Raji (cell line): ENCODE results near the gene MAN2B1.
A peak's percentile ranks its signal among the peaks of the same experiment; 100 is the strongest.

Source experiments
- POLR2A ChIP-seq: IDR thresholded peaks from 2 replicates; pipeline ENCODE4 v1.6.1; 2011; ENCODE audit warnings: low read depth, low read length, control low read depth; ENCODE audit not compliant: insufficient read depth

Gene MAN2B1

GRCh38 chr19:12669270-12670158 lies 3.0 kb upstream of the MAN2B1 start:
- TF ChIP-seq POLR2A, result peak; percentile 69

DNA sequence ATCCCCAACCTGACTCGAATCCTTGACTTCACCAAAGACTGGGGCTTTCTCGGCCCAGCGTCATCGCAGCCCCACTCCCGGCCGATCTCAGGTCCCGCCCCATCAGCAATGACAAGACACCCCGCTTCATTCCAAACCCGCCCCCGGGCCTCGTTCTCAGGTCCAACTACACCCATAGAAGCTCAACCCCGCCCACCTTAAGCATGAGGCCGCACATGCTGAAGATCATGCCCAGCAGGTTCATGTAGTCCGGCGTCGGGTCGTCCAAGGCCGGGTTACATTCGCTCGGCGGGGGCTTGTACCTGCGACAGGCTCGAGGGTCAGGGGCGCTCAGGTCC lies 2.4 kb upstream of the MAN2B1 start:
- no peak for TF ChIP-seq POLR2A

DNA sequence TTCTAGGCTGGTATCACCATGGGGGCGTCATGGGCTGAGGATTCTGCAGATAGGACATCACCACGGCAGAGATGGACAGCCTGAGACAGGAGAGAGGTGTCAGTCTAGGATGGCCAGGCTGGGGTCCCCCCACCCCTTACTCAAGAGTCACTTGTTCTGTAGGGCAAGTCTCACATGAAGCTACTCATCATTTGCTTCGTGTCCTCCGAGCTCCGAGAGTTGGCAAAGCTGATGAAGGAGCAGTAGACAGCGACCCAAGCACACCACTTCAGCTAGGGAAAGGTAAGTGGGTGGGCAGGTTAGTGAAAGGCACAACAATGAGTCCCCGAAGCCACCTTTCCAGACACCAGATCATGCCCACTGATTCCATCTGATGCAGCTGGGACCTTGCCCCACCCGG lies 1.8 kb upstream of the MAN2B1 start:
- TF ChIP-seq POLR2A, result no peak

- no peak for TF ChIP-seq POLR2A
Measured at GRCh38 chr19:12667731-12668302, 1.3 kb upstream of the MAN2B1 start.

DNA sequence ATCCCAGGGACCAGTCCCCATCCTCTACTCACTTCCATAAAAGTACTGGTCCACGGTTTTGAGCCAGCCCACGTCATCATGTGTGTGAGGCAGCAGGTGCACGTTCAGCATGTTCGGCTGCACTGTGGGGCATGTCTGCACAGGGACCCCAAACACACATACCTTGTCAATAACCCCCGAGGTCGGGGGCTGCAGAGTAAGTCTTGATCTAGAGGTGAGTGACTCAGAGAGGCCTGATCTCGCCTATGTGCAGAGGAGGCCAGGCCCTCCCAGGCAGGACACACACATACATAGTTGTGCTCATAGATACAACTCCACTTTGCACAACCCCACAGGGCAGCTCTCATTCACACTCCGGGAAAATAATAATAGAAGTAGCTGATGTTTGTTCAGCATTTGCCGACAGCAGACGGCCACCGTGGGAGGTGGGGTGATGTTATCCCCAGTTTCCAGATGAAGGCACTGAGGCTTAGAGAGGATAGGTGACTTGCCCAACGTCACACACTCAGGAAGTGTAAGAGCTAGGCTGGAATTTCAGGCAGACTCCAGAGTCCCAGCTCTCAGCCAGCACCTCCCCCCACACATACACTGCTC lies 774 bp downstream of the MAN2B1 start:
- TF ChIP-seq POLR2A, result no peak

DNA sequence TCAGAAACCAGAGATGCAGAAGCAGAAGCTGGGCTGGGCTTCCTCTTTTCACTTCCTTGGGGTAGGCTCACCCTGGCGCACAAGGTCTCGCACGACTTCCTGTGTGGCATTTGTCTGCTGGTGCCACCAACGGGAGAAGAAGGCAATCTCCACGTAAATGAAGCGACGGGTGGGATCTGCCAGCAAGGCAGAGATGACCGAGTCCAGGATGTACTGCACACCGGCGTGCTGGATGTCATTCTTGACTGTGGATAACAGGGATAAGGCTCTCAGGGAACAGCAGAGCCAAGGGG lies 1.3 kb downstream of the MAN2B1 start:
- TF ChIP-seq POLR2A, result peak; percentile 74

GRCh38 chr19:12664406-12665280 lies 1.9 kb downstream of the MAN2B1 start:
- TF ChIP-seq POLR2A, result no peak

GRCh38 chr19:12660980-12661379 lies 5.6 kb downstream of the MAN2B1 start:
- TF ChIP-seq POLR2A, result no peak

DNA sequence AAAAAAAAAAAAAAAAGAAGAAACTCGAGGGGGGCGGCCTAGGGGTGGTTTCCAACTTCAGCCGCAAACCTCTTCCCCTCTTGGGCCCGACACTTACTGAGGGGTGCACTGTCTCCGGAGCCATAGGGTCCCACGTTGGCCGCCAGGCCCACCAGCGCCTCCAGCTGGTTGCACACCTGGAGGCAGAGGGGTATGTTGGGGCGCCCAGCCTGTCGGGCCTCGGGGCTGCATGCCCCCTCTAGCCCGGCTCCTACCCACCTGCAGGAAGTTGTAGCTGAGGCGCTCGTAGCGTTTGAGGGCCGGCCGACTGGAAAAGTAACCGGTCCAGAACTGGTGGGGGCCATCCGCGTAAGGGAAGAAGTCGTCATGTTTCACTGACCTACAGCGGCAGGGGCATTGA lies 8.6 kb downstream of the MAN2B1 start:
- TF ChIP-seq POLR2A, result no peak

DNA sequence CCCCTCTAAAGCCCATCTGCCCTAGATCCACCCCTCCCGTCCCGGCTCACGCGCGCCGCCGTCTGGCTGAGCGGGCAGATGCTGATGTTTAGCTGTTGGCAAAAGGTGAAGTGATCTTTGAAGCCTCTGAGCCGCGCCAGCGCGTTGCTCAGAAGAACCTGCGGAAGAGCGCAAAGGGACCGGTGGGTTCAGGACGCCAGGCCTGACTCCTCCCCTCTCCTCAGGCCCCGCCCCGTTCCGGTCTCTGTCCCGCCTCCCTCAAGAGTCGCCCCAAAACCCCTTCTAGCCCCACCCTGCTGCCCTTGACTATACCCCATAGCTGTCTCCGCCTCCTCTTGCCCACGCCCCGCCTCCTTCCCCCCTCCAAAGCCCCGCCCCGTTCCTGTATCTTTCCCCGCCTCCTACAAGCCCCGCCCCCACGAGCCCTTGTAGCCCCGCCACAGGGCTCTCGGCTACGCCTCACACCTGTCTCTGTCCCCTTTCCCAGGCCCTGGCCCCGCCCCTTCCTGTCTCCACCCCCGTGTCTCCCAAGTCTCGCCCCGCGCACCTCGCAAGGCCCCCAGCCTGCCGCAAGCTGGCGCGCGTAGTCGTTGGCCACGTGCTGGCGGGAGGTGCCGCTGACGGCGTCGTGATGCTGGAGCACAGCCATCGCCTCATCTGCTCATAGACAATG lies 9.5 kb downstream of the MAN2B1 start:
- TF ChIP-seq POLR2A, result no peak

DNA sequence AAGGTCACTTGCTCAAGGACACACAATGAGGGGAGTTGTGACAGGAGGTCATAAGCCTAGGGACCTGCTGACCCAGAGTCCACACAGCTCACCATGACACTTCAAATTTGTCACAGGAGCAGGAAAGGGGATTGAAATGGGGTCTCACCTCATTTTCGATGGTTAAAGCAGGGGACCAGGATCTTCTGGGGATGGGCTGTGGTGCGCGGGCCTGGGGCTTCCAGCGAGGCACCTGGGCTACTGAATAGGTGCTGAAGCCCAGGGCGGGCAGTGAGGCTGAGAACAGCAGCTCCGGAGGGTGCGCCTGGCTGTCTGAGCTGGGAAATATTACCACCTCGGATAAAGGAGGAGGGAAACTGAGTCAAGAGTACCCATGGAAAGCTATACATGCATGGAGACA lies 11.0 kb downstream of the MAN2B1 start:
- no peak for TF ChIP-seq POLR2A

DNA sequence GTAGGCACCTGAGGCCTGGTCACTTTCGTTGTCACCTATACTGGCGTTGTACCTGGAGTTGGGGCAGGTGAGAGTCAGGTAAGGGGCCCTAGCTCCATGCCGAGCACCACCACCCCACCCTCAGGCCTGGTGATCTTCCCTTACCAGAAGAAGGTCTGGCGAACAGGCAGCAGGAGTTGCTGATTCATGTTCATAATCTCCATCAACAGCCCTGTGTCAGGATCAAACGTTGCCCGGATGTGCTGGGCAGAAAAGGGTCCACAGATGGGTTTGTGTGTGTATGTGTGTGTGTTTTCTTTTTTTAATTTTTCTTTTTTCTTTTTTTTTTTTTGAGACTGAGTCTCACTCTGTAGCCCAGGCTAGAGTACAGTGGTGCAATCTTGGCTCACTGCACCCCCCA lies 14.3 kb downstream of the MAN2B1 start:
- TF ChIP-seq POLR2A, result no peak

GRCh38 chr19:12649941-12650340 lies 16.6 kb downstream of the MAN2B1 start:
- no peak for TF ChIP-seq POLR2A

- TF ChIP-seq POLR2A, result no peak
Measured at GRCh38 chr19:12648088-12648487, 18.5 kb downstream of the MAN2B1 start.

DNA sequence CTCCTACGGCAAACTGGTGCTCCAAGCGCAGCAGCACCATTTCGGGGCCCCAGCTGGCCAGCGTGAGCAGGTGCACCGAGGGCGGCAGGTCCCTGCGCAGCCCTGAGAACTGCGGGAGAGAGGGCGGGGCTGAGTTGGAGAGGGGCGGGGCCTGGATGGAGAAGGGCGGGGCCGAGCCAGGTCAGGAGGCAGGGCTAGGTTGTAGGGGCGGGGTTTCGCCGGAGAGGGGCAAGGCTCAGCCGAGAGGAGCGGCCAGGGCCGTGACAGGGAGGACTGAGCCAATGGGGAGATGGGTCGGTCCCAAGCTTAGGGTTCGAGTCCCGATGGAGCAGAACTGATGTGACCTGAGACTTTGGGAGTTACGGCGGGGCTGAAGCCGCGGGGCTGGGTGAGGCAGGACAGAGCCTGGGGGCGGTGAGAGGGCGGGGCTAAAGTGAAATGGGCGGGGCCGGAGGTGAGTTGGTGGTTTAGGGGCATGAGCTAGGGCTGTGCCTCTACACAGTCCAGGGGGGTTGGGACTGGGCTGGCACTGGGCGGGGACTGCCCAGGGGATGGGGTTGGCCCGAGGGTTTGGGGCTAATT lies 19.0 kb downstream of the MAN2B1 start:
- no peak for TF ChIP-seq POLR2A

DNA sequence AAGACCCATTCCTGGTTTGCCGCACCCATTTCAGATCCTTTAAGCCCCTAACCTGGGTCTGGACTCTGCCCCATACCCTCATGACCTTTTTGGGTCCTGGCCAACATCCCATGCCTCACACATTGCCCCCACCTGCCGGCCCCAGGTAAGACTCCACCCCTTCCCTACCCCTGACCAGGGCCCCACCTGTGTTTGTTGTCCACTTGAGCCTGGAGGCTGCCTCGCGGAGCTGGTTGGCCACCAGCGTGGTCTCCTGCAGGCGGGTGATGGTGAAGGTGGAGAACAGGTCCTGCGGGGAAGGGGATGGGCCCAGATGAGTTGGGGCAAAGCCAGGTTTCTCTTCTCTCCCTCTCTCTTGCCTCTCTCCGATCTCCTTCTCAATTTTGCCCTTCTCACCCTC lies 19.5 kb downstream of the MAN2B1 start:
- TF ChIP-seq POLR2A, result no peak
